GM21825 (cell line): ENCODE results near the gene FBXO4.
"Not testable (repeated sequence)": the region's sequence is repeated elsewhere in the genome, so short reads cannot be mapped to it uniquely, and the experiment has no call there.

Experiments used
- ATAC-seq: cut with Tn5 transposase; IDR thresholded peaks from one replicate; pipeline ENCODE4 v1.9.1; 2021; ENCODE audit warnings: mild to moderate bottlenecking, moderate library complexity; ENCODE audit not compliant: unreplicated experiment

The FBXO4 gene

DNA sequence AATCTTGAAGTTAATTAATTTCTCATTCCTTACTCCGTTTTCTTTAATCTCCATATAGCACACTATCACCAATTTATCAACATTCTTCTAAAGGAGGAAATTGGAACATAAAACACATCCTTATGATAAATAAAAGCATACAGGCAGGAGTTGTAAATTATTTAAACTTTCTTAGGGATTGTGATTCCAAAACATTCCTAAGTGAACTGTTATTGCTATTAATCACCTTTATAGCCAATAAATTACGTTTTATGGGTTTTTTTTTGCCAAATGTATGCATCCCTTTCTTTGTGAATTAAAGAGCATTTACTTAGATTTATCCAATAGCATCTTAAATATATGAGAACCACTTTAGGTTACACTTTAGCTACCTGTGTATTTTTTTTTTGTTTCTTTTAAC, 55.3 kb downstream of the FBXO4 start:
- no peak for ATAC-seq

DNA sequence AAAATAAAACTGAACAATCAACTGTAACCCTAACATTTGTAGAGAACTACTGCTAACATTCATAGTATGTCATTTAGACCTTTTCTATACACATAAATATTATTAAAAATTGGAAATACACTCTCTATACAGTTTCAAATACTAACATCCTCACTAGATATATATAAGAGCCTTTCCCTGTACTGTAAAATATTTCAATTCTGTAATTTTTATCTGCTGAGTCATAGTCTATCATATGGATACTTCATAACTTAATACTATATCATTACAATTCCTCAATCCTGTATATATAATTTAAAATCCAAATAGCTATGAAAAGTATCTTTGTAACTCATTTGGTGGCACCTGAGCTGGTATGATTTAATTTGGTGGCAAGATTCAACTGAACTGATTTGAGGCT, 55.8 kb downstream of the FBXO4 start:
- no peak for ATAC-seq

DNA sequence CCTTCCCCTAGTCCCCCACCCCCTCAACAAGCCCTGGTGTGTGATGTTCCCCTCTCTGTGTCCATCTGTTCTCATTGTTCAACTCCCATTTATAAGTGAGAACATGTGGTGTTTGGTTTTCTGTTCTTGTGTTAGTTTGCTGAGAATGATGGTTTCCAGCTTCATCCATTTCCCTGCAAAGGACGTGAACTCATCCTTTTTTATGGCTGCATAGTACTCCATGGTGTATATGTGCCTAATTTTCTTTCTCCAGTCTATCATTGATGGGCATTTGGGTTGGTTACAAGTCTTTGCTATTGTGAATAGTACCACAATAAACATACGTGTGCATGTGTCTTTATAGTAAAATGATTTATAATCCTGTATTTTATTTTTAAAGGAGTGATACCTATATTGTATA, 57.8 kb downstream of the FBXO4 start:
- ATAC-seq = not testable (repeated sequence)

DNA sequence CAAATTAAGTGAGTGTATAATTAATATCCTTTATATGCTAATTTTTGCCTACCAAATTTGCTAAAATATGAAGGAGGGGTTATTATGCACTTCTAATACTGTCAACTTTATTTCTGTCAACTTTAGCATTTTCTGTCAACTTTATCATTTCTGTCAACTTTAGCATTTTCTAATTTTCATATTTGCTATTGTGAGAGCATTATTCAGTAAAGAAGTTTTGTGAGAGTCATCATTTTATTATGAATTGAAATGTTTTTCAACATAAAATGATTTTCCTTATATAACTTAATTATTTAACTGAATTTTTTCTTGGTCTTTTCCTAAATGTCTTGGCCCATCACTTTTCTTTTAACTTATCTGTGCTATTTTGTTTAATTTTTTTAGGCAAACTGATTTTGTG, 58.2 kb downstream of the FBXO4 start:
- ATAC-seq = no peak

DNA sequence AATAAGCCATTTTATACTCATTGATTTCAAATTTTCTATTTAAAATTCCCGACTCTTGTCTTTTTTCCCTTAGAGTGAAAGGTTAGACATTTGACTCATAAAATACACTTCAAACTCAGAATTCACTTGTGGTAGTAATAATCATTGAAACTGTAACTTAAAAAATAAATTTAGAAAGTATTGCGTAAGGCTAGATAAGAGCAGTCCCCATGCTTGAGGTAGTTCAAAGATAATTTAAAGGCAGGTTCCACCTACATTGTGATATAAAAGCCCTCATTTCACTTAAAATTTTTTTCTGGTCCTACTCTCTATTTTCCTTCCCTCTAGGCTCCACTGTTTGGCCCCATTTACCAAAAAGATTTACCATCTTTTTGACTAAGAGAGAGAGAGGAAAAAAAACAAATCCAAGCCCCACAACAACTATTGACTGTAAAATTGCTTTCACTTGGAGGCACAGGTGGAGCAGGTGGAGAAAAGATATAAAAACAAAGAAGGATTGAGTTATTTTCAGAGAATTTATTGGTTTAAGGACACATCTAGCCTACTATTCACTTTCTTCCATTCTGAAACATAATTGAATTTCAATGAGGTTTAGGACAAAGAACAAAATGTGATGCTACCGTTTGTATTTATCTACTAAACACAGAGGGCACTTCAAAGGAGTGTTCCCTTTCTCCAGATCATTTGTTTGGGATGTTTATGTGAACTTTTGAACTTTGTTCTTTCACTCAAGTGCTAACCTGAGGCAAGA, 61.0 kb downstream of the FBXO4 start:
- no peak for ATAC-seq
